DLD1 (cell line): ENCODE measurements around the gene PLXNB2.

Experiments
- in situ Hi-C: cut with HindIII; loops from 2 replicates; pipeline ENCODE4 v1.10.0; 2017; ENCODE audit warnings: low sequenced_read_pairs

PLXNB2 gene

DNA sequence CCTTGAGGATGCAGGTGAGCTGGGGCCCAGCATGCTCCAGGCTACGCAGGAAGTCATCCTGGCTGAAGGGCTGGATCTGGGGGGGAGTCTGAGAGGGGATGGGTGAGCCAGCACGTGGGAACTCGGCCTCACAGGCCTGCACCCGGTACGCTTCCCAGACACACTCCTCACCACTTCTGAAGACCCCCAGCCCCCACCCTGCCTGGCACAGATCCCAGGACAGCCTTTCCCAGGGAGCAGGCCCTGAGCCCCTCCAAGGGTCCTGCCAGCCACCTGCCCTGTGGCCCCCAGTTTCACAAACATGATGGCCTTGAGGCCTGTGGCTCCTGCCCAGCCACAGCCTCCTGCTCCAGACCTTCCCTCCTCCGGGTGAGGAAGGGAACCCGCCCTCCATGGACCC lies 5.6 kb upstream of the PLXNB2 start:
- in situ Hi-C loops, result no loop called here

DNA sequence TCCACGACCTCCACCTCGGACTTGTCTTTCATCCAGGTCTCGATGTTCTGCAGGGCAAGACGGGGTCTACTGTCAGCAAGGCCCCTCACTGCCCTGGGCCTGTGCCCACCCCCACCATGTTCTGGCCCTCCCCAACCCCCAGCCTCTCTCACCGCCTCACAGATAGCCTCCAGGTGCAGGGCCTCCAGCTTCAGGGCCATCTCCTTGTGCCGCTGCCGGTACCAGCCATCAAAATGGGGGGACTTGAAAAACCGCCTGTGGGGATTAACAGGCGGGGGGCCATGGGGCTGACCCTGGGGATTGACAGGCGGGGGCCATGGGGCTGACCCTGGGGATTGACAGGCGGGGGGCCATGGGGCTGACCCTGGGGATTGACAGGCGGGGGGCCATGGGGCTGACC lies 4.9 kb upstream of the PLXNB2 start:
- in situ Hi-C loops, result no loop called here

DNA sequence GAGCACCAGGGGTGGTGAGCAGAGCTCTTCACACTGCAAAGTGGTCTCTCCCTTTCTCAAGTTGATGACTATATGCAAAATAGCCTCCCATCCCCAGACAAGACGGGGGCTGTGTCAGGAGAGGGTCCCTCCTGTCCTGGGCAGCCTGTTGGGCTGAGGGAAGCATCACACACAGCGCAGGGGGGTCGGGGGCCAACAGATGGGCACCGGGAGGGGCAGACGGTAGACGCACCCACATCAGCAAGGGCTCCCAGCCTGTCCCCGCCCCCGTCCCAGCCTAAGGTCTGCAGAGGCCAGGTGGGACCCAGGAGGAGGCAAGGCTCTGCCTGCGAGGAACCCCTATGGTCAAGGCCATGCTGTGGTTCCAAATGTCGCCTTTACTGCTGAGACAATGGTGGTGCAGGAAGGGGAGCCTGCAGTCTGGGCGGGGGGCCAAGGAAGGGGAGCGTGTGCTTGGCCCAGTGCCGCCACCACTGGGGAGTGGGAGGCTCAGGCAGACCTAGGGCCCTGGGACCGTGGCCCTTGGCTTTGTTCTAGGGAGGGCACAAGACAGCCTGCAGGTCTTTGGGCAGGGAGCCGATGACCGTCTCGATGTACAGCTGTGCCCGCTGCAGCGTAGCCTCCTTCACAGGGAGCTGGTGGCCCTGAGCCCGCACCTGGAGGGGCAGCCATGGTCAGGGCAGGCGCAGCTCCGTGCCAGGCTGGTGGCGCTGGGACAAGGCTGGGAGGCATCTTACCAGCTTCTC lies 4.3 kb upstream of the PLXNB2 start:
- in situ Hi-C loops, result no loop called here

DNA sequence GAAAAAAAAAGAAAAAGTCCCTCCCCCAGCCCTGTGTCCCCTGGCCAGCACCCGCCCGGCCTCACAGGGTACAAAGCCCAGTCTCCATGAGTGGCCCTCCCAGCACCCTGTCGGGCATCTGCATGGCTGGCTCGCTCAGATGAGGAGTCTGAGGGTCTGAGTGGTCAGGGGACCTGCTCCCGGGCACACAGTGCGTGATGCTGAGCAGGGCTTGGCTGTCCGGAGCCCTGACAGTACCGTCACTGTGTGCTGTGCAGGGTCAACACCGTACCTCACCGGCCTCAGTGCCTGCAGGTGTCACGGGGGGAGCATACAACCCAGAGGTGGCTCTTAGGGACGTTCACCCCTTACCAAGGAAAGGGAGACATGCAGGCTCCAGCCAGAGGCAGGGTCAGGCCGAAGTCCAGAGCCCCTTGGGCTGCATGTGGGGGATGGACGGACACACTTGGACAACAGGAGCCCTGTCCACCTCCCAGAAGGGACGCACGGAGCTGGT lies 3.6 kb upstream of the PLXNB2 start:
- in situ Hi-C loops, result no loop called here

DNA sequence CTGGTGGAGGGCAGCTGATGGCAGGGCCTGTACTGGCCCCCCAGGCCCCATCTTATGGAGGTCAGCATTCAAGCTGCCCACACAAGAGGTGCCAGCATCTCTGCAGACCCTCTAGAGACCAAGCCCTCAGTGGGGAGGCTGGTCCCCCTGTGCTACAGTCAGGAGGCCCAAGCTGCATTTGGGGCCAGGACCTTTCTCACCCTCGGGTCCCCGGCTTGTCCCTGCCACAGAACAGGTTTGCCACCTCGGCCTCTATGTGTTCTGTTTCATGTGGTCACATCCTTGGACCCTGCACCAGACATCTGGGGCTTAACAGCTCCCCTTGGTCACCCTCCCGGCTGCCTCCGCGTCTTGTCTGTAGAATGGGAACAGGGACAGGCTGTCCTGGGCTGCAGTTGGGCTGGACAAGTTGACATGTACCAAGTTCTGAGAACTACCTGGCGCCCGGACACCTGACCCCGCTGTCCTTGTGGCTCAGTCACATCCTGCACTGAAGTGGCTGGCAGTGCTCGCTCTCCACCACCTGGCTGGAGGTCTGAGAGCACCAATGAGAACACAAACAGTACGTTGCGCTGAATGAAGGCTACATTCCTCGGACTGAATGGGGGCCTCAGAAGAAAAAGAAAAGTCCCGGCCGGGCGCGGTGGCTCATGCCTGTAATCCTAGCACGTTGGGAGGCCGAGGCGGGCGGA lies 2.7 kb upstream of the PLXNB2 start:
- in situ Hi-C loops, result no loop called here

DNA sequence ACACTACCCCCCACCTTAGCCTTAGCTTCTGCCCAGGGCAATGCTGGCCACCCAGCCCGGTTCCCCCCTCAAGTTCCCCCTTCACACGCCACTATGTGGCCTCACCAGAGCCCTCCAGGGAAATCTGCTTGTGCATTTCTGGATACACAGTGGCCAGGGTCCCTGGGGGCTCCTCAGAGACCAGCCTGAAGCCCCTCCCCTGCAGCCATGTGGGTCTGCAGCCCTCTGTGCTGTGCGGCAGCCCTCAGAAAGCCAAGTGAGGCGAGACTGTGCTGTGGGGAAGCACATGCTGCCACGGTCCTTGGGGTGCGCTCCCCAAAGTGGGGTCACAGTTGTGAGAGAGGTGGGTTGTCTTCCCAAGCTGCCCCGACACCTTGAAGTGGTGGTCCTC lies 2.1 kb upstream of the PLXNB2 start:
- in situ Hi-C loops, result no loop called here

DNA sequence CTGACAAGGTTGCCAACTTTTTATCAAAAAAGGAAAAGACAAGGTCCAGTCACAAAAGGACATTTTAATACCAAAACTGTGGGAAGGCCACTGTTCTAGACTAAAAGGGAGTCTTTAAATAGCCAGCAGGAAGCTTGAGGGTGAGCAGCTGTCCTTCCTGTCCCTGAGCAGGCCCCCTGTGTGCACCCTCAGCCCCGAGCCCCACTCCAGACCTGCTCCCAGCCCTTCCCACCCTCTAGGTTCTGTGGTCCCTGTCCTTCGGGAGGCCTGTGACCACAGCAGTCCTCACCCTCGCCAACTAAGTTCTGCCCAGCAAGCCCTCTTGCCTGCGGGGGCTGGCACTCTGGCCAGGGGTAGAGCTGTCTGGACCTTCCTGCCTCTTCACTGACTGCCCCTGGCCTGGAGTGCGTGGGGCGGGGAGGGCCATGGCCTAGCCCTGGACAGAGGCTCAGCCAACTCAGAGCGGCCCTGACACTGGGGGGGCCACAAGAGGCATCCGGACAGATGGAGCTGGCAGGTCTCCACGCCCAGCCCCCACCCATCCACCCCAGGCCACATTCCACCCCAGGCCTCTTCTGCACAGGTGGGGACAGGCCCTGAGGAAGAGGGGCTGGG lies 1.6 kb upstream of the PLXNB2 start:
- in situ Hi-C loops, result no loop called here

DNA sequence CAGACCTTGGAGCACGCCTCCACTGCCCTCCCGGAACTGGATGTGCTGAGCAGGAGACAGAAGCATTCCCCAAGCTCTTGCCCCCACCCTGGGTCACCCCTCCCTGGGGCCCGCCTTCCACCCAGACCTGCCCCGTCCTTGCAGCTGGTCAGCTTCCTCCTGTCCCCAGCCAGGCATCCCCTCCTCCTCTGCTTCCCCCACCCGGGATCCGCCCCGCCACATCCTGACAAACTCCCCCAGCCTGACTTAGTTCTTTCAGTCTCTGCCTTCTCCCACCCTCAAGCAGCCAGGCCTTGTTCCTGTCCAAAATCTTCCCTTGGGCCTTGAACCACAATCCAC lies 1.1 kb upstream of the PLXNB2 start:
- in situ Hi-C loops, result no loop called here

DNA sequence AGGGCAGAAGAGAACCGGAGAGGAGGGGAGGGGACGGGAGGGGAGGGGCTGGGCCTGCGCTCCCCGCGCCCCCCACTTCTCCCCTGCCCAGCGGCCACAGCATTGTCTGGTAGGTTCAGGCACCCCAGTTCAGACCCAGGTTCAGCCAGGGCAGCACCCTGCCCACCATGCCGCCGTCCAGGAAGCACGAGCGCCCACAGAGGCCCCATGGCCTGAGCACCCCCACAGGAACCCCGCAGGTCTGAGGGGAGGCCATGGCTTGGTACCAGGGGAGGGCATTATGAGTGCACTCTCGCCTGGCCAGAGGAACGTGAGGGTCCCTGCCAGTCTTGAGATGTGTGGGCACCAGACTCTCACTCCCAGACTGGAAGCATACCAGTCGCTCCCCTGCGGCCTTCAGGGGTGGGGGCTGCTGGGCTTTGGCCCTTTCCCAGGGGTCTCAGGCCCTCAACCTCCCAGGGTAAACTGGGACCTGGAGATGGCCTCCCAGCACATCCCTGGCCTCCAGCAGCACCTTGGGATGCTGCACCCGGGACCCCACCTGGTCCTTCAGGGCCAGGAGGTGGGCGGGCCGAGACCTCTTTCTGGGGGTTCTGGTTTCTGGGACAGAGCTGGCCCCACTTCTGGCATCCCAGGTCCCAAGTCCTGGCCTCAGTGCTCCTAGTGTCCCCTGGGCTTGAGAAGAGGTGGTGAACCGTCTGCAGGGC lies 597 bp upstream of the PLXNB2 start:
- in situ Hi-C loops, result no loop called here

DNA sequence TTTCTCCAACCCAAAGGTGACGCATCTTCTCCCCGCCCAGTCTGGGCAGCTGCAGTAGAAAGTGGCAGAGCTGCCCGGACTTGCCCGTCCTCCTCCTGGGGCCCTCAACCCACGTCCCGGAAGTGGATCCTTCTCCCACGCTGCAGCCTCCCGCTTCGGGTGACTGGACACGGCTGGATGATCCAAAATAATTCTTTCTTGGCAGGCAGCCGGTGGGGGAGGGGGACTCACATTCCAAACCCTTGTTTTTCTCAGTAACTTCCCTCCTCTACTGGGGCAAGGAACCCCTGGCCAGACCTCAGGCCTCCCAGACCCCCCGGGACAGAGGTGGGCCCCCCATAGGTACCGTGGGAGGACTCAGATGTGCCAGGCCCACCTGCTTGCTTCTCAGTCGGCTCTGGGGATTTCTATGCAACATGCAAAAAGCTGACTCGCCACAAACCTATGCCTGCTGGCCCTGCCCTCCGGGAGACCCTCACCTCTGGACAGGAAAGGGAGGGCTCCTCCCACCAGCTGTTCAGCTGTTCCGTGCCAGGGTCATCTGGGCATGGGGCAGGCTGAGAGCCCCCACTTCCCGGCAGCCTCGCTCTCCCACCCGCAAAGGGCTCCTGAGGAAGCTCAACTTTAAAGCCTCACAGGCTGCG lies 1.4 kb downstream of the PLXNB2 start:
- in situ Hi-C loops, result no loop called here

DNA sequence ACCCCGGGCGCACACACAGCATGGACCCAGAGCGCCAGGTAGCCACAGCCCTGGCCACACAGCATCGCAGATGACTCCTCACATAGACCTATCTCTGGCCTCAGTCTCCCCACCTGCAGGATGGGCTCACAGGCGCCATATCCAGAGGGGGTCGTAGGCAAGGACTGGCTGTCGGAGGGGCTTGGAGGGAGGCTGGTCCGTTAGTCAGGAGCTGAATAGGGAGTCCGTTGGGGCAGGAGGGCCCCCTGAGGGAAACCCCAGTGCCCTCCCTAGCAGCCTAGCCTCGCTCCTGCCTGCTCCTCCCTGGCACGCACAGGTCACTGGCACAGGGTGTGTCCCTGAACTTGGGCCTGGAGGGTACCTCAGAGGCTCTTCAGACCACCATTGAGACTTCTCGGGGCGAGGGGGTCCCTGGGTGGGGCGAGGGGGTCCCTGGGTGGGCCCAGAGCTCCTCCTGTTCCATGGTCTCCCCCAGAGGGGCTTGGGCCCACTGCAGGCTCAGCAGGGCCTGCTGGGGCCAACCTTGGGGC lies 2.0 kb downstream of the PLXNB2 start:
- in situ Hi-C loops, result no loop called here

DNA sequence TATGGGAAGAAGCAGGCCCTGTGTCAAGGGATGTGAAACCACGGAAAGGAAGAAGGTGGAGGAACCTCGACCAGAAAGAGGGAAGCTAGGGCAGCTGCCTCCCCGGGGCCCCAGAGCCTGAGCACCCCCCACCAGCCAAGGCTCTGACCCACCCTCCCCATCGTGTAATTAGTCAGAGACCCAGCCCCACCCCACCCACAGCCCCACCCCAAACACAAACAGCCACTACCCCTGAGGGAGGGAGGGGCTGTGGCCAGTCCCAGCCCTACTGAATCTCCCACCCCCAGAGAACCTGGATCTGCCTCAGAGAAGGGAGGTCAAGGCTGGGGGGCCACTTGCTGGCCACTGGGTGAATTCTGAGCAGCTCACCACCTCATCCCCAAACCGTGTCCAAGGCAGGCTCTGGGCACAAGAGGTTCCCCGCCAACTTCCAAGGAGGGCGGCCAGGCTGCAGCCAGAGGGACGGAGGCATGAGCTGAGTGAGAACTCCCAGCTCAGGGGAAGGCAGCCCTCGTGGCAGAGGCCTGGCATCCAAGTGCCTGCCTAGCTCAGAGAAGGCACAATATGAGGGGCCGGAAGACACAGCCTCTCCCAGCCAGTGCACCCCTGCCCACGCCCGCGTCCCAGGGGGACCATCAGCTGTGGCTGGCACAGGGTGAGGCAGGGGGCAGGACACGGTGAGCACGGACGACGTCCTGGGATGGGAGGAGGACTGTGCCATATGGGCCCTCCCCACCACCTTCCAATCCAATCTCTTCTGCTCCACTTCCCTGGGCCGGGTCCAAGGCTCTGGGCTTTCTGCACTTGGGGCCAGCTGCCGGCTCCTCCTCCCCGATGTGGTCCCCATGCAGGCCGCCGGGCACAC lies 2.7 kb downstream of the PLXNB2 start:
- in situ Hi-C loops, result no loop called here

DNA sequence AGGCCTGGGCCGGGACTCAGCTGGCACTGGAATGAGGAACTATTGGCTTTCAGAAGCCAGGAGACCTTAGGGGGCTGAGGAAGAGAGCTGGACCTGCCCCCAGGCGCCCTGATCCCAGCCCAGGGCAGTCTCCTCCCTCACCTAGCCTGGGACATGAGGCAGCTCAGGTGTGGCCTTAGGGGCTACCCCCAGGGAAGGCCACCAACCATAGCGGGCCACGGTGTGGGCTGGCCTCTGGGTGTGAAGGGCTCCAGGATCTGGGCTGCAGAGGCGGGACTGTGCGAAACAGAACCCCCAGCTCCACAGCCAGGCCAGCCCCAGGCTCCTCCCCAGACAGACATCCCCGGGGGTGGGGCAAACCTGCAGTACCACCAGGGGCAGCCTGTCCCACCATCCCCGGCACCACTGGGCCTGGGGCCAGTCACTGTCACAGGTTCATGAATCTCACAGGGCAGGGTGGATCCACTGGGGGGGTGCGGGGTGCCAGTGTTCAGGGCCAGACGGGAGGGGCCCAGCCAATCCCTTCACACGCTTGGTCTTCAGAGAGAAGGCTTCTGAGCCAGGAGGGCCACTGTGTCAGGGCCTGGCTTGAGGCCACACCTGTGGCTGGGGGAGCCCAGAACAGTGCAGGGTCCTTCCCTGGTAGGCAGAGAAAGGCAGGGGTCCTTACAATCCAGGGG lies 3.5 kb downstream of the PLXNB2 start:
- in situ Hi-C loops, result no loop called here

DNA sequence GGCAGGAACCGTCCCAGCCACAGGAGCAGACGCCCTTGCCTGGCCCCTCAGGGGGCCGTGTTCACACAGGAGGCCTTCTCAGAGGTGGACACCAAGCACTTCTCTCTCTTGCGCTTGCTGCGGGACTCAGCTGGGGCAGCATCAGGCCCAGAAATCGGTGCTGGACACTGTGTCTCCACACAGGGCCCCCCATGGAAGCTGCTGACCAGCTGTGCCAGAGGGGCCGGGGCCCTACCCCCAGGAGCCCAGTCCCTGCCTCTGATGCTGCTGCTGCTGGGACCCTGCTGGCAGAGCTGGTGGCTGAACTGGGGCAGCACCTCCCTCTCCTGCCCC lies 4.0 kb downstream of the PLXNB2 start:
- in situ Hi-C loops, result no loop called here

DNA sequence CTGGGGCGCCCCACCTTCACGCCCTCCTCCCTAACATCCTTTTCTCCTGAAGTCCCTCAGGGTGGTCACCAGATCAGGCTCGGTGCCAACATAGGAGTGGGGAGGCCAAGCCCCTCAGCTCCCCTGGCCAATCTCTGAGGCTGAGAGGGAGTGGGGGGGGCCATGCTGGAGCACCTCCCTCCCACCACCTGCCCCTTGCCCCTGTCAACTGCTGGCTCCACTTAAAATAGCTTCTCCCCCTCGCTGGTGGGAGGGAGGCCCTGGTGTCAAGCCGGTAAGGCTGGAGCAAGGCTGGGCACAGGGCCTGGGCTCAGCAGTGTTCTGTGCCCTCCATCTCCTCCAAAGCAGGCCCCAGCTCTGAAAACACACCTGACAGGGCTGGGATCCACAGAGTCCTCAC lies 4.9 kb downstream of the PLXNB2 start:
- in situ Hi-C loops, result no loop called here

DNA sequence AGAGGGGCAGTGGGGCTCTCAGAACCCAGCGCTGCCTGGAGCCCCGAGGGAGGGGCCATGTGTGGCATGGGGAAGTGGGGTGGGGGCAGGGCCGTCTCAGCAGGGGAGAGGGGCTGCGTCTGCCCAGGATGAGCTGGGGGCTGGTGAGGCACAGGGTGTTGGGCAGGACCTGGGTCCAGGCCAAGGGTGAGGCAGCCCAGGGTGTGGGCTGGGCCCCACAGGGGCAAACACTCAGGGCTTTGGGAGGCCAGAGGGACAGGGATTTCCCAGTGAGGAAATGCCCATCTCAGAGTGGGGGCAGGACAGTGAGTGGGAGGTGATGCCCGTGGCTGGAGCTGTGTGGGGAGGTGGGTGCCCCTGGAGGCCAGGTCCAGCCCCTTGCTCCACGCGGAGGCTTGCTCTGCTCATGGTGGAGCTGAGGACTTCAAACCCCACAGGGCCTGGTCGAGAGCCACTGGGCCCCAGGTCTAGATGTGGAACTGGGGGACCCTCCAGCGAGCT lies 5.4 kb downstream of the PLXNB2 start:
- in situ Hi-C loops, result no loop called here

DNA sequence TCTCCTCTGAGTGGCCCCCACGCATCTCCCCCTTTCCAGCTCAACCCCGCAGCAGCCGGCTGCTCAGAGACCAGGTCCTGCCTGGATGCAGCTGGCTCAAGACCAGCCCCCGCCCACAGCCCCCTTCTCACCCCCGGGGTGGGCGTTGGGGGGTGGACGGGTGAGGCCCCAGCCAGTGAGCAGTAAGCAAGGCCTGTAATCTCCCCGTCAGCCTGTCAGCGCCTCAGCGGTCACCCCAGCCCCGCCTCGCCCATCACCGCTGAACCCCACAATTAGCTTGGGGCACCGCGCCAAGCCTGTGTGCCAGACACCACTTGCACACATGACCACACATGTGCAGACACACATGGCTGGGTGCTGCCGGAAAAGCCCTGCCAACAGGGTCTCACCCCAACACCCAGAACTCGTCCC lies 5.9 kb downstream of the PLXNB2 start:
- in situ Hi-C loops, result no loop called here

DNA sequence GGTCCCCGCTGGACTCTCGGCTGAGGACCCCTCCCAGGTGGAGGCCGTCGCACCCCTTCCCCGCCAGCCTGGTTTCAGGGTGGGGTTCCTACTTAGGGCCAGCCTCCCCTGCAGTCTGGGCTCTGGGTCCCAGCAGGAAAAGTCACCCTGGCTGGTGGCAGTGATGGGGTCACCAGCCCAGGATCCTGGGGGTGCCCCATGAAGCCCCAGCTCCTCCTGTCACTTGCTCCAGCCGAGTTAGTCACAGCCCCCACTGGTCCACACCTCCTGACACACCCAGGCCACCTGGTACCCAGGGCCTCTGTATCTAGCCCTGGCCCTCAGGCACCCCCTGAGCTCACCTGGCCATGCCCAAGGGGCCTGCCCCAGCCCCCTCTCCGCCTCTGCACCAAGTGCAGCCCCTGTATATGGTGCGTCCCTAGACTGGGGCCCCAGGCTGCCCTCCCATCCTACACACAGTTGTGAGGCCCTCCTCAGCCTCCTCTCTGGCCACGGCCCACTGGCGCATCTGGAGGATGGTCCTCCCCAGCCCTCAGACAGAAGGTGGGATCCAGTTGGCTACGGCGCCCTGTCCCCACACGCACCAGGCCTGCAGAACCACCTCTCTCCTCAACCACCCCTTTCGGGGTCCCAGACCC lies 6.7 kb downstream of the PLXNB2 start:
- in situ Hi-C loops, result no loop called here
